Measurements from ENCODE around the gene PRODH.
"Not testable (repeated sequence)": the region's sequence is repeated elsewhere in the genome, so short reads cannot be mapped to it uniquely, and the experiment has no call there.

PRODH gene, protein sequence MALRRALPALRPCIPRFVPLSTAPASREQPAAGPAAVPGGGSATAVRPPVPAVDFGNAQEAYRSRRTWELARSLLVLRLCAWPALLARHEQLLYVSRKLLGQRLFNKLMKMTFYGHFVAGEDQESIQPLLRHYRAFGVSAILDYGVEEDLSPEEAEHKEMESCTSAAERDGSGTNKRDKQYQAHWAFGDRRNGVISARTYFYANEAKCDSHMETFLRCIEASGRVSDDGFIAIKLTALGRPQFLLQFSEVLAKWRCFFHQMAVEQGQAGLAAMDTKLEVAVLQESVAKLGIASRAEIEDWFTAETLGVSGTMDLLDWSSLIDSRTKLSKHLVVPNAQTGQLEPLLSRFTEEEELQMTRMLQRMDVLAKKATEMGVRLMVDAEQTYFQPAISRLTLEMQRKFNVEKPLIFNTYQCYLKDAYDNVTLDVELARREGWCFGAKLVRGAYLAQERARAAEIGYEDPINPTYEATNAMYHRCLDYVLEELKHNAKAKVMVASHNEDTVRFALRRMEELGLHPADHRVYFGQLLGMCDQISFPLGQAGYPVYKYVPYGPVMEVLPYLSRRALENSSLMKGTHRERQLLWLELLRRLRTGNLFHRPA

DNA sequence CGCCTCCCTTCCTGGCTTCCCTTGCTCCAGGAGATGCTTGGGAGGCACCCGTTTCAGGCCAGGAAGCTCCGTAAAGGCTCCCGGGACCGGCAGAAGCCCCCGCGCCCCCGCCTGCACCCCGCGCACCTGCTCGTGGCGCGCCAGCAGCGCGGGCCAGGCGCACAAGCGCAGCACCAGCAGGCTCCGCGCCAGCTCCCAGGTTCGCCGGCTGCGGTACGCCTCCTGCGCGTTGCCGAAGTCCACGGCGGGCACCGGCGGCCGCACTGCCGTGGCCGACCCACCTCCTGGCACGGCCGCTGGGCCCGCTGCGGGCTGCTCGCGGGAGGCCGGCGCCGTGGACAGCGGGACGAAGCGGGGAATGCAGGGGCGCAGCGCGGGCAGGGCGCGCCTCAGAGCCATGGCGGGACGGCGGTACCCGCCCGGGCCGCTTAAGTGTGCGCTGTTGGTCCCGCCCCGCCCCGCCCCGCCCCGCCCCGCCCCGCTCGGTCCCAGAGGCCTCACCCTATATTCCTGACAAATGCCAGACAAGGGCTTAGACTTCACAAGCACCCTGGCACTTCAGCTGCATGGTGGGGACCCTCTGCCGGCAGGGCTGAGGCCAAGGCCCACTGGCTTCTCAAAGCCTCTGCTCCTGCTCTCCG, at the start of gene PRODH:
TSS of gene PRODH (minus strand) at position 405 of the 641 bp plus-strand sequence. CDS start at position 399, 6 bp downstream.
- DNase-seq, result no peak

DNA sequence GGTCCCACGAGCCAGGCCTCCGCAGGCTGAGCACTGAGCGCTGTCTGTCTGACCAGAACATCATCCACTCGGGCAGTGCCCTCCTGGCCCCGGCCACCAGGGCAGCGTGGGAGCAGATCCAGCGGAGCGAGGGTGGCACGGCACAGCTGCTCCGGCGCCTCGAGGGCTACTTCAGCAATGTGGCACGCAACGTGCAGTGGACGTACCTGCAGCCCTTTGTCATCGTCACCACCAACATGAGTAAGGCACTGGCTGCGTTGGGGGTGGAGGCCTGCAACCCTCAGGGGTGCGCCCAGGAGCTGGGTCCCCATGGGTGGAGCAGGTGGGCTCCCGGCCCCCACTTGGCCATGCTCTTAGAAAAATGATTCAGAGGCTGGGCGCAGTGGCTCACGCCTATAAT, 49.7 kb upstream of the PRODH start:
- DNase-seq, result no peak

DNA sequence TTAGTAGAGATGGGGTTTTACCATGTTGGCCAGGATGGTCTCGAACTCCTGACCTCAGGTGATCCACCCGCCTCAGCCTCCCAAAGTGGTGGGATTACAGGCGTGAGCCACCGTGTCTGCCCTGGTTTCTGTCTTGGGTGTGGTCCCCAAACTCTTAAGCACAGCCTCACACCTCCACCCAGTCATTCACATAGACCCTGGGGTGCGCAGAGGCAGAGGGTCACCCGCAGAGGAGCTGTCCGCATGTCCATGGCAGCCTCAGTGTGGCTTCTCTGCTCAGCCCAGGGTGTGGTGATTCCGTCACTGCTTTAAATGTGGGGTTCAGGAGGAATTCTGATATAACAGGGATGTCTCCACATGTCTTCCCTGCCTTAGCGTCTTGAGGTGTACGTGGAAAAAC, 48.5 kb upstream of the PRODH start:
- DNase-seq, result no peak

DNA sequence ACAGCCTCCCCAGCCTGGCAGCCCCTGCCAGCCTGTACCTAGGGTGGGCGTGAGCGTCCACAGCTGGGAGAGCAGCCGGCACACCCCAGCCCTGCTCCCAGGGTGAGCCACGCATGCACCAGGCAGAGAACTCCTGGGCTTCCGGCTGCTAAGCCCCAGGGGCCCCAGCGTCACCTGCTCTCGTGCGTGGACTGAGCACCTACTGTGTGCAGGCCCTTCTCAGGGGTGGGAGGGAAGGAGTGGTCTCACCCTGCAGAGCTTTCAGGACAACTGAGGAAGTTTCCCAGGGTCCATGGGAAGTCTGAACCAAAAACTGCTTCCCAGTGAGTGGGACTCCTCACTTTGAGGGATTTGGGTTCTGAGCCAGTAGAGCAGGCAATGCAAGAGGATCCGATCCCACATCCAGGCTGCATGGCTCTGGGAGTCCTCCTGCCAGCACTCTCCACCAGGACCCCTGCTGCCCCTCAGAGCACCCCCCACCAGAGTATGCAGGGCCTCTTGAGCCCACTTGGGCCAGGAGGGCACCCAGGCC, 47.1 kb upstream of the PRODH start:
- DNase-seq, result no peak

DNA sequence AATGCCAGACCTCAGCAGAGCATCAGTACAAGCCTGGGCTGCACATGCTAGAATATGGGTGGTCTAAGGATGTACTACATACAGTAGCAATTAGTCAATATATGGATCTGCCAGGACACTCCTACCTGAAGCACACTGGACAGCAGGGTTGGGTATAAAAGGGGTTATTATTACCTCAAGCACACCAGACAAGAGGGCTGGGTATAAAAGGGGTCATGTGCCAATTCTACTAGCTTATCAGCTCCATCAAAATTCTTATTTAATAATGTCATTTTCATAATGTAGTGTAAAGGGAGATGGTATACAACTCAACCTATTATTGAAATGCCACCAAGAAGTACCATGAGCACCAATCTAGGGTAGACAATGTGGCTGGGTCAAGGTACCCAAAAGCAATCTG, 44.7 kb upstream of the PRODH start:
- no peak for DNase-seq

DNA sequence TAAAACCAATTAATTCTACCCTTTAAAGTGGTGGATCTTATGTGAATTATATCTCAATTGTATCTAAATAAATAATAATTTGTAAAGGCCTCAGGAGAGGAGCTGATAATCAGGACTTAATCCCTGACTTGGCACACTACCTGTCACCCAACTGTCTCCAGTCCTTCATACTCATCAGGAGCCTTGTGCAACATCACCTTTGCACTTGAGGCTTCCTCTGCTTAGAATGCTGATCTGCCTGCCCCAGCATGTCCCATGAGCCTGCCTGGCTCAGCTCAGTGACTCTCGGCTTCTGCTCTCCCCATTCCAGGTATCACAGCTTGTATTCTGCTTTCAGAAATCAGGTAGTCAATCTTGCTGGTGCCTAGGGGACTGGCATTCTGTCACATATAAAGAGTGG, 43.9 kb upstream of the PRODH start:
- no peak for DNase-seq

DNA sequence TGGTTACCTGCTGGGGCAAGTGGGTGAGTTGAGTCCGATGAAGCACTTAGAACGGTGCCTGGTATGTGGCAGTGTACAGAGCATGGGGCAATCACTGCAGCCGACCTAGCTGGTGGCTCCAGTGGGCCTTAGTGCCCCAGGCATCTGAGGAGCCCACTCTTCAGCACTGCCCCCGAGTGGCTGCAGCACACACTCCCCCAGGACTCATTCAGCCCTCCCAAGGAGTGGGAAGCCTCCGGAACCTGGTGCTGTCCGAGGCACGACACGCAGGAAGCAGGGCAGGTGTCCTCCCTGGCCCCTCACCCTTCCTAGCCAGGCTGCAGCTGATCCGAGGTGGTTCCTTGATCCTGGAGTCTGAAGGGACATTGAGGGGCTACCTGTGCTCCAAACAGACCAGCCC, 42.4 kb upstream of the PRODH start:
- DNase-seq, result no peak

DNA sequence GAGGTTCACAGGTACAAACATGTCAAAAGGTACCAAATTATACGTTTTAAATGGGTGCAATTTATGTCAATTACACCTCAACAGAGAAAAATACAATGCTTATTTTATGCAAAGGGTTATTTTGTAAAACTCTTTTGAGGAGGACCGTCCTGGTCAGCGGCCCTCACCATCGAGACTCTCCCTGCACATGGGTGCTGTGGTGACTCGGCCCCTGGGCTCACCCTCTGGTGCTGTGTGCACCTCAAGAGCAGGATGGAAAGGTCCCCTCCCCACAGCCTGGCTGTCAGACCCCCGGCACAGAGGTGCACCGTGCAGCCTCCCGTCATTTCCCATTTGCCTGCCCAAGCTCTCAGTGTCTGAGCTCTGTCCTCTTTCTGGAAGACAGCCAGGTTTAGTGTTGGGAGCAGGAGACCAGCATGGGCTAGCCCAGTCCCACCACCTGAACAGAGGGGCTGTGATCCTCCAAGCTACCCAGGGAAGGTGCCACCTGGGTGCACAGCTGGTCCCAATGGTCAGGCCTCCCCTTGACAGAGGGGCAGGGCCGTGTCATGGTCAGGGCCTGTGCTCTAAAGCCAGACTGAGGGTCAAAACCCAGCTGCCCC, 41.8 kb upstream of the PRODH start:
- no peak for DNase-seq

DNA sequence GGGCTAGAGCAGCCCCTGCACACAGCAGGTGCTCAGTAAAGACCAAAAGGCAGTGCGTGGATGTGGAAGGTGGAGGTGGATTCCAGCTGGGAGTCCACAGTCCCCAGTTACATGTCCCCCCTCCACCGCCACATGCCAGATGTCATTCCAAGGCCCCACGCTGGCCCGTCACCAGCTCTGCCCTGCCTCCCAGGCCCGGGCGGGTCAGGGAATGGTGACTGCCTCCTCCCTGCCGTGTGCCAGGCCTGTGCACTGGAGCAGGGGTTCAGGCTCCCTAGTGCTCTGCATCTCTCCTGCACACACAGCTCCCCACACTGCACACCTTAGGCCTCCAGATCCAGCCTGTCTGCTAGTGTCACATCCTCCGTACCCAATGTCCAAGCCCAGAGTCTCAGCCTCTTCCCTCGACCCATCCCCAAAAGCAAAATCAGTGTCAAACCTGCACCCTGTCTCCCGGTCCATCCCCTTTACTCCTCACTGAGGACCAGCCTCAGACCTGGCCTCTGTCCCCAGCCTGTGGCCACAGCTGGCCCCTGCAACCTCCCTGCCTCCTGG, 40.2 kb upstream of the PRODH start:
- no peak for DNase-seq

DNA sequence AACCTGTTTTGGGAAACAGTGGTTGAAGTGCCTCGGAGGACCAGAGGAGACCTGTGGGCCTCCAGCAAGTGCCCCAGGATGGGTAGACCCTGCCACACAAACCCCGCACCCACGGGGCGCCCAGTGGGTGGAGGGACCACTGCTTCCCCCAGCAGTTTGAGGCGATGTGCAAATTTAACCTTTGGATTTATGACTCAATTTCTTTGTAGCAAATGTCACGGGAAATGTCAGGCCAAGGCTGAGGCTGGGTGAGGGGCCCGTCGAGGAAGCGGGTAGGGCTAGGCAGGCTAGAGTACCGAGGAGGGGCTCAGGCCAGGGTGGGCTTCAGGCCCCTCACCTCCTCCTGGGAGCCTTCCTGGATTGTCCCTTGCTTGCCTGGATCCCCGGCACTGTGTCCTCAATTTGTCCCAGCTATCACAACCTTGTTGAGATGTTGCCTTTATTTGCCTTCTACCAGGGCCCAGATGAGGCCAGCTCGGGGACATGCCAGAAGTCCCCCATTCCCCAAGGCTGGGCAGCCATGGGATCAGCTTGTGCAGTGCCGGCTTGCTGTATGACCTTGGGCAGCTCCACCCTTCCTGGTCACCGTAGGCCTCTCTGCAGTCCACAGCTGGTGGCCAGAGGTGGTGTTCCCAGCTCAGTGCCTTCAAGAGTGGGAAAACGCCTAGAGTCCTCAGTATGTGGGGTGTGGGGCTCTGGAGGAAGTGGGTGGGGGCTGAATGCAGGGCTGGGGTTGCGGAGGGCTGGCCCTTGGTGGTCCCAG, 39.5 kb upstream of the PRODH start:
- no peak for DNase-seq

DNA sequence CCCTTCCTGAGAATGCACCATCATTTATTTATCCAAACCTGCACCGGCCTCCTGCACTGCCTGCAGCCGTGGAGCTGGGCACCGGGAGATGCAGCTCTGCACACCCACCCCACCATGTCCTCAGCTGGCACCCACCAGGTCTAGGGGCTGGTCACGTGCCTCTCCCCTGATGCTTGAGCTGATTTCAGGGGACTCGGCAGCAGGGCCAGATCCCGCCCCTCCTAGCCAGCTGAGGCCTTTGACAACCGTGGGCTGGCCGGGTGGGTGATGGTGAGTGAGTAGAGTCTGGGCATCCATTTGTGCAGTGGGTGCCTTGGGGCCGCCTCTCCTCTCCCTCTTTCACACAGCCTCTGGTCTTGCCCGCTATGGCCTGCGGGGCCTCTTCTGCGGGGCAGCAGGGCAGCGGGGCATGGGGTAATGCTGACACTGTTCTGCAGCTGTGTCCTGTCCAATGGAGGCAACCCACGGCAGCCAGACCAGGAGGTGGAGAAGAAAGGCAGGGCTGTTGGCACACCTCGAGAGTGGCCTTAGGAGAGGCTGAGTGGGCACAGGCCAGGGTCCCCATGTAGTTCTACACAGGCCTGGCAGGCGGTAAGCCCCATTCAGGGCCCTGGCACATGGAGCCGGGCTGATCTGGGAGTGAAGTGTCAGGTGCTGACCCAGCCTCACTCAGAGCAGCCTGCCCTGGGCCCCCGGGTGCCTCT, 38.5 kb upstream of the PRODH start:
- no peak for DNase-seq

DNA sequence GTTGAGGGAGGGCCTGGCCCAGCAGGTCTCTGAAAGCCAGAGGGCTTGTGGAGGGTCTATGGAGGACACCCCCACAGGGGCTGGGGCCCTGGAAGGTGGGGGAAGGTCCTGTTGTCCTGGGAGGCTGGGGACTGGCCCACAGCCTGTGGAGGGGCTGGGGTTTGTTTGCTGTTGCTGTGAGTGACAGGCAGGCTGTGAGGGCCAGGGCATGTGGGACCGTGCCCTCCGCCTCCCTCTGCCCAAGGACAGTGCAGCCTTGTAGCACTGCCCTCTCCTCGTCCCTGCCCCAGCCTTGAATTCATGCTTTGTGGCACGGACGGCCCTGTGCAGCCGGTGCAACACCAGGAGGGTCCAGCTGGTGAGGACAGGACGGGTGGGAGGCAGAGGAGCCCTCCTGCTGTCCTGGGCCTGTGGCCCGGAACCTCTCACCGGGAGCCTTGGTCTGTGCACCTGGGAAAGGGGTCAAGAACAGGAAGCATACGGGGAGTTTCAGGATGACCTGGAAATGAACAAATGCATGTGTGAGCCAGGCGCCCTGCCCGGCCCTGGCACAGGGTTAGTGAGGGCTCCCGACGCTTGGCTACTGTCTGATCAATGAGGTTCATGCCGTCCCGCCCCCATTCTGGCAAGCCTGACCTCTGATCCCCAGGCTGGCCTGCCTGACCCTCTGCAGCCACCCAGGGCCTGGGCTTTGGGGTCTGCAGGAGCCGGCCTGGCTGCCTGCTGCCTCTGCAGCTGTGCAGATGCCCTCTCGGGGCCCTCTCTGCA, 37.4 kb upstream of the PRODH start:
- DNase-seq, result no peak

DNA sequence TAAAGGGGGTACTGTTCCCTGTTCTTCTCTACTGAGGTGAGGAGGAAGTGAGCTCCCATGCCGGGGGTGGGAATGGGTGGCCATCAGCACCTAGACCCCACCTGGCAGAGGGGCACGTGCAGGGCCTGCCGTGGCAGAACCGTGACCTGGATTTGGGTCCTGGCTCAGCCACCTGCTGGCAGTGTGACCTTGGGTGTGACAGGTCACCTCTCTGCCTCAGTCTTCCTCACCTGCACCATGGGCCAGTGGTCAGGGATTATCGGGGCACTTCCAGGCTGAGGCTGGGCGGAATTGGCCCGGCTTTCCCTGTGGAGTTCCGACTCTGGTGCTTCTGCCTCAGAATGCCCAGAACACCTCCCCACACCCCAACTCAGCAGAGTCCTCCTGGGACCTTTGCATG, 36.5 kb upstream of the PRODH start:
- not testable (repeated sequence) for DNase-seq

DNA sequence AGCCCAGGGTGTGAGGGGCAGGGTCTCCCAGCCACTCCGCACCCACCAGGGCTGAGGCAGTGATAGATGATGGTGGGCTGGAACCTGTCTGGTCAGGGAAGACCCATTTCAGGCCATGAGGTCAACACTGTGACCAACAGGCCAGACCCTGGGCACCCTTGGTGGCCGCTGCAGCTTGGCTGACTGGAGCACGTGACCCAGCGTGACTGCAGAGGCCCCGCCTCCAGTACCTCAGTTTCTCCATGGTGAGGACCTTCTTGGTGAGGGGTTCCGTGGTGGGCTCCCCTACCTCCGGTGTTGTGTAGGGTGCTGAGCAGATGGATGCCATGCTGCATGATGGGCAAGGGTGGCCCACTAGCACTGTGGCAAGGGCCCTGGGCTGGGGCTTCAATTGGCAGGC, 35.9 kb upstream of the PRODH start:
- not testable (repeated sequence) for DNase-seq

DNA sequence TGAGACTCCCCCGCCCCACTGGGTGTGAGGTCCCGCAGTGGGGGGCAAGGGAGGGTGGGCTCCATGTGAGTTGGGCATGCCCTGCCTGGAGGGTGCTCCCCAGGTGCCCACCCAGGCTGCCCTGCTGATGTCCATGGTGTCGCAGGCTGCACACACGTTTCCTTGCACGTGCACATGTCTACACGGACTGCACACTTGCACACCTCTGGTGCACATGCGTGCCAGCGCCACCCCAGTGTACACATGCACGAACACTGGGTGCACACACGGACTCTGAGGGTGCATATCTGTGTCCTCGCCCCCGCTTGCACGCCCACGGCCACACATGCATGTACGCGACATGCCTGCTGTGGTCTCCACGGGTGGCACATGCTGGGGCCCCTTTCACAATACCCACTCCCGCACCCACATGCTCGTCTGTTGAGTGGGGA, 35.2 kb upstream of the PRODH start:
- DNase-seq, result no peak

DNA sequence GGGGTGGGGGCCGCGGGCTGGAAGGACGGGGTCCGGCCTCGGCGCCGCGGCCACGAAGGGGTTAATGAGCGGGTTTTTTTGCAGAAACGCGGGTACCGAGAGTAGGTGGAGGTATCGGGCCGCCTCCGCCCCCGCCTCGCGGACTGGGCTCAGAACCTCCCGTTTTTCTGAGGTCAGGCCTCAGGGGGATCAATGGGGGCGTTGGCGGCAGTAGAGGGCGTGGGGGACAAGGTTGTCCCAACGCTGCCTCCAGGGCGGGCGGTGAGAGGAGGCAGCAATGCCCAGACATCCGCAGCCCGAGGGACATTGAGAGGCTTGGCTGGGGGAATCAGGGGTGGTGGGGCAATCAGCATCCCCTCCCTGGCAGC, 34.8 kb upstream of the PRODH start:
- peak in 1 of 2 experiments; percentile 21 for DNase-seq

DNA sequence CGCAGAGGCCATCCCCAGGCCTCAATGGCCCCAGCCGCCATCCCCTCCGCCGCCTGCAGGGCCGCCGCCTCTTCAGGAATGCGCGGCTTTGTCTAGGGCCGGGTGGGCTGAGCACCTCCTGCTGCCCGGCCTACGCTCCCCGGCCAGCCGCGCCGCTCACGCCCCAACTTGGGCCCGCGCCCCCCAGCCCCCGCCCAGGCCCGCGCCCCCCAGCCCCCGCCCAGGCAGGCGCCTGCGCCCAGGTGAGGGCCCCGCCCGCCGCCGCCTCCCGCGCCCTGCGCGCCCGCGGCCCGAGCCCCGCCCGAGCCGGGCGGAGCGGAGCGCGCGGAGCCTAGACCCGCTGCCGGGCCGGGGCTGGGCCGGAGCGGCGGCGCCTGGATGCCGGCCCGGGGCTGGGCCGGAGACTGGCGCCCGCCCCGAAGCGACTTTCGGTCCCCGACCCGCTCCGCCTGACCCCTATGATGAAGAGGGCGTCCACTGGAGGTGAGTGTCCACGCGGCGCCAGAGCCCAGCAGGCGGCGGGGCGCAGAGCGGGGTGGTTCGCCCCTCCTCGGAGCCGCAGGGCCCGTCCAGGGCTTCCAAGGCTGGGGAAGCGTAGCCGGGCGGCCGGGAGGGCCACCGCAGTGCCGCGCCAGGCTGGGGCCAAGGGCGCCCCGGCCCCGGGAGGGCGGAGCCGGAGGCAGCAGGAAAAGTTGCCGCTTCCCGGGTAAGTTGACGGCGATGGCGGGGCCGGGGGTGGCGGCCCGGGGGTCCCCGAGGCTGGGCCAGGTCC, 34.3 kb upstream of the PRODH start:
- peak in 1 of 2 experiments; percentile 69 for DNase-seq

DNA sequence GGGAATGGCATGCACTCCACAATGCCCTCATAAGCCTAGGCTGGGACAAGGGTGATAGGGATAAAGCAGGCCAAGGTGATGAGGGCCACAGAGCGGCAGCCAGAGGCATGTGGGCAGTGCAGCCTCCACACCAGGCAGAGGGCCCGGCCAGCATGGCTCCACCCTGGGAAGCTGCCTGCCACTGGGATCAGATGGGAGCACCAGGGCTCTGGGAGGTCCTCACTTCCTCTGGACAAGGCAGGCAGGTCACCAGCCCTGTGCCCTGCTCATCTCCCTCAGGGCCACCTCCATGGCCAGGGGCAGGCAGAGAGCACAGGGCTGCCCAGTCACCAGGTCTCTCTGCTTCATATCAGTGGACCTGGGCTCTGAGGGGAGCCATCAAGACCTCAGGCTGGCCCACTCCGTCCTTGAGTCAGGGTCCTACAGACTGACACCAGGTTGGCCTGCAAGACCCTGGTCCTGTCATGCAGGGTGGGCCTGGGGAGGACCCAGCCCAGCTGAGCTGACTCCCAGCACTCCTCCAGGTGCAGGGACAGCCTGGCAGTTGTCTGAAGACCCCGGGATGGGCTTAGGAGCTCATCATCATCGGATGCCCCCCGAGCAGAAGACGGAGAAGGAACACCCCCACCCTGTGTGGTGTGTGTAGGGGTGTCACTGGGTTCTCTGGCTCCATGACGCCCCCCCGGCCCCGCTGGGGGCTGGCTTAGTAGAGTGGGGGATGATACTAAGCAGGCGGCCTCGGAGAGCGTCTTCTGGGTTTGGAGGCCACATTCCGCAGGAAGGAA, 33.3 kb upstream of the PRODH start:
- not testable (repeated sequence) for DNase-seq
